Motor neuron (in vitro differentiated cells): ENCODE results near the gene RPTOR. TPM values are rescaled to one million over a fixed set of nuclear protein-coding genes. Genes with fewer than 3 reads are reported as not detected.

Experiments
- ATAC-seq, 8 experiments: fragments of 200-7000 bp; cut with Tn5 transposase; replicated peaks in 6 of 8; 2 replicates each; pipeline ENCODE4 v1.8.0; 2021; ENCODE audit warnings: mild to moderate bottlenecking in 8 of 8, moderate library complexity in 8 of 8
- H3K27ac ChIP-seq, 2 donors: fragments of 250-450 bp; sonication (Bioruptor Pico); 2 replicates each; pipeline ENCODE4 v1.9.0; 2021; ENCODE audit warnings: antibody characterized with exemption in 2 of 2, mild to moderate bottlenecking in 2 of 2, moderate library complexity in 1 of 2
- H3K4me1 ChIP-seq, 2 donors: fragments of 250-450 bp; sonication (Bioruptor Pico); replicated peaks in 1 of 2; 2 replicates each; pipeline ENCODE4 v1.6.1; 2021; ENCODE audit warnings: antibody characterized with exemption in 2 of 2, mild to moderate bottlenecking in 2 of 2, moderate library complexity in 1 of 2
- H3K4me3 ChIP-seq, 5 donors: fragments of 250-450 bp; sonication (Bioruptor Pico); 2 replicates each; pipeline ENCODE4 v1.9.0; 2021; ENCODE audit warnings: antibody characterized with exemption in 5 of 5, mild to moderate bottlenecking in 5 of 5, moderate library complexity in 4 of 5
- WGBS, 10 experiments: fragments of 450-650 bp; shearing (Covaris generic); methylation state at CpG; one replicate each; pipeline ENCODE4 v1.0.0; 2022; 5-methylcytosine and 5-hydroxymethylcytosine counted together
- in situ Hi-C, 9 experiments: fragments of 400-800 bp; cut with MboI; loops; one replicate each; pipeline ENCODE4 v1.15.0; 2021; ENCODE audit warnings: low sequenced_read_pairs in 9 of 9, low pct_unique_long_range_greater_than_20kb in 2 of 9; ENCODE audit not compliant: unreplicated experiment in 9 of 9
- total RNA-seq, 8 experiments: library from RNA; unstranded; fragments of 300-600 nt; gene quantifications; 2 replicates each; pipeline versions ENCODE4 v1.2.3 to v1.2.4, GENCODE V29; 2022

The RPTOR gene
- total RNA-seq, 8 experiments from 2014 or later = 15.6 to 53.3 (median 19.2) TPM

DNA sequence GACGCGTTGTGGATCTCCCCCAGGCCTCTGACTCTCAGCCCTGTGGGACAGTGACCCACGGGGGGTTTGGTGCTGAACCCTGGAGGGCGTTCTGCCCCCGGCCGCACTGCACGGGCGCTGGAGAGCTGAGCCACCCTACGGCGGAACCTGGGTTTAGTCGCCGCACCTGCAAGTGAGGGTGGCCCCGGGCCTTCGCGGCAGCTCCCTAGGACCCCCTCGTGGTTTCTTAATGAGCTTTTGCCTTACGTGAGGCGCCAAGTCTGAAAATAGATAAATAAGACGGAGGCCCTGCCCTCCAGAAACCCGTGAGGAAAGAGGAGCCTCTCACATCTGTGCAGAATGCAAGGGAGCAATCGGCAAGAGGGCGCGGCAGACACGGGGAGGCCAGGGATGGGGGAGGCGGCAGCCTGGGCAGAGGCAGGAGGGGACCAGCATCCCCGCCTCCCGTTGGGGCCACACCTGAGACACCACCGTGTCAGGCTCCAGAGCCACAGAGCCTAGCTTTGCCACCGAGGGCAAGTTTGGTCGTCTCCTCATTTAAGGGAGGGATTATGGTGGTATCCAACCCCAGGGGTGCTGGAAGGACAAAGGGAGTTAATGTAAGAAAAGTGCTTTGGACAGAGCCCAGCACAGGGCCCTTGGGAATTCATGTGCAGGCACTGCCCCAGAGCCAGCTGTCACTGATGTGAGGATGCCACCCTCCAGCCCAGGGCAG, 293.8 kb downstream of the RPTOR start:
- no peak for ATAC-seq
- Histone ChIP-seq H3K4me1 (peaks cover 15 to 27% of the 10 kb centered on the region in 2 donors), H3K4me3 (no peak overlapping the region), H3K27ac (no peak overlapping the region)
- 20 to 95% (median 91%) methylated on average over 1 to 16 of the region's 30 CpGs; no CpG with 5 or more reads in 5 of the 10 experiments for WGBS, 10 experiments
- in situ Hi-C loops = no loop called here

DNA sequence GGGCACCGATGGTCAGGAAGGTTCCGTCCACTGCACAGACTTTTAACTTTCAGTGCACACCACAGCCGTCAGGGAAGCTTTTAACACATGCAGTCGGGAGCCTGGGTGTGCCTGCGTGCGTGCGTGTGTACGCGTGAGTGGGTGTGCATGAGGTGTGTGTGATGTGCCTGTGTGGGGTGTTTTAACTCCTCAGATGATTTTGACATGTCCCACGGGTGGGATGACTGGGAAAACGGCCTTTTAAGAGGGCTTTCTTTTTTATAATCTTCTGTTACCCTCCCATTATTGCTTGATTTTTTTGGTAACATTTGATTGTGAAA, 294.3 kb downstream of the RPTOR start:
- no peak overlapping the region for H3K27ac ChIP-seq
- in situ Hi-C loops = no loop called here
- WGBS, 10 experiments = 90 to 100% (median 97%) methylated on average over 2 to 9 of the region's 11 CpGs; no CpG with 5 or more reads in 4 of the 10 experiments
- ATAC-seq = no peak
- no peak overlapping the region for H3K4me3 ChIP-seq
- H3K4me1 ChIP-seq = peaks cover 10 to 22% of the 10 kb centered on the region in 2 donors

DNA sequence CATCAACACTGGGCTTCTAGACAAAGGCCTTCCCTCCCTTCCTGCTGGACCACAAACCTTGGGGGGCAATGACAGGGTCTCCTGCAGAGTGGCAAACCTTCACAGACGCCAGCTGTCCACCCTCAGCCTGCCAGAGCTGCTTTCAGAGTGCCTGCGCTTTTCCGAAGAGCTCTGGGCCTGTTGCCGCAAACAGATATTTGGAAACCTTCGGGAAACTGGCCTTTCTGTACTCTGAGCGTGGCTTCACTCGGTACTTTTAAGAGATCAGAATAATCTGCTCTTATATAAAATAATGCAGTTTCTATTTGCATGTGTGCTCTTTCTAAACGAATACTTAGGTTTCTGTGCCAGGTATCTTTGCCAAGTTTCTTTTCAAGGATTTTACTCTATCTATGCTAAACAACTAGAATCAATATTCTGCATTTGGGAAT, 294.9 kb downstream of the RPTOR start:
- in situ Hi-C loops = no loop called here
- 20 to 99% (median 89%) methylated on average over 1 to 8 of the region's 8 CpGs; no CpG with 5 or more reads in 2 of the 10 experiments for WGBS, 10 experiments
- Histone ChIP-seq H3K27ac (no peak overlapping the region), H3K4me3 (no peak overlapping the region), H3K4me1 (peaks cover 5 to 17% of the 10 kb centered on the region in 2 donors)
- no peak for ATAC-seq

DNA sequence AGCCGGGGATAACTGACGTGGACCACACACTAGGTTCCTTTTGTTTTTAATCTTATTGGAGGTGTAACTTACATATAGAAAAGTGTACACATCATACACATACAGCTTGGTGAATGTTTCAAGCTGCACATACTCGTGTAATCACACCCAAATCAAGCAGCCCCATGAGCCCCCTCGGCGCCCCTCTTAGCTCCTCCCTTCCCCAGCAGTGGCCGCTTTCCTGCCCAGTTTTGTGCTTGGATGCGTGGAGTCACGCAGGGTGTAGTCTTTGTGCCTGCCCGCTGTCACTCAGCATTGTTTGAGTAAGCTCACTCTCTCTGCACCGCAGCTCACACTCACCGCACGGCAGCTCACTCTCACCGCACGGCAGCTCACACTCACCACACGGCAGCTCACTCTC, 295.3 kb downstream of the RPTOR start:
- no peak overlapping the region for H3K4me3 ChIP-seq
- WGBS, 10 experiments = 58 to 100% (median 84%) methylated on average over 1 to 7 of the region's 15 CpGs; no CpG with 5 or more reads in 3 of the 10 experiments
- H3K27ac ChIP-seq = no peak overlapping the region
- in situ Hi-C loops = no loop called here
- H3K4me1 ChIP-seq = peaks cover 10 to 15% of the 10 kb centered on the region in 2 donors
- no peak for ATAC-seq

DNA sequence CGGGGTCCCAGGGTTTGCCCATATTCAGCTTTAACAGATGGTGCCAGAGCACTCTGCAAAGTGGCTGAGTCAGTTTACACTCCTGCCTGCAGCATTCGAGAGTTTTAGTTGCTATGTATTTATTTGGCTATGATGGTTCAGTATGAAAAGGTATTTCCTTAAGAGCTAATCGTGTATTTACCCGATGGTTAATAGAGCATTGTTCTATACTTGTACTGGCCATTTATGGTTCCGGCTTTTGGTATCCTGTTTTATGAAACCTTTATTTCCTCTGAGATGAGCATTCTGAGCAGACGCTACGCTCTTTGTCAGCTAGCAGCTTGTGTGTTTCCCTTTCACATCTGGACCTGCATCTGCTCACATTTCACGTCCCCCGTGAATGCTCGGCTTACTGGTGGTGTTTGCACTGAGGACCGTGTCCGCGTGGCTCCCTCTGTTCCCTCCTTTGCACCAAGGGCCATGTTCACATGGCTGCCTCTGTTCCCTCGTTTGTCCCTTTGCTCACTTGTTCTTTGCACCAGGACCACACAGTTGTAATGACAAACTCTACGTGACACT, 297.9 kb downstream of the RPTOR start:
- Histone ChIP-seq H3K4me3 (no peak overlapping the region), H3K4me1 (peaks cover 14 to 15% of the 10 kb centered on the region in 2 donors), H3K27ac (no peak overlapping the region)
- in situ Hi-C loops = no loop called here
- 67 to 100% (median 91%) methylated on average over 2 to 15 of the region's 15 CpGs; no CpG with 5 or more reads in 1 of the 10 experiments for WGBS, 10 experiments
- no peak for ATAC-seq

DNA sequence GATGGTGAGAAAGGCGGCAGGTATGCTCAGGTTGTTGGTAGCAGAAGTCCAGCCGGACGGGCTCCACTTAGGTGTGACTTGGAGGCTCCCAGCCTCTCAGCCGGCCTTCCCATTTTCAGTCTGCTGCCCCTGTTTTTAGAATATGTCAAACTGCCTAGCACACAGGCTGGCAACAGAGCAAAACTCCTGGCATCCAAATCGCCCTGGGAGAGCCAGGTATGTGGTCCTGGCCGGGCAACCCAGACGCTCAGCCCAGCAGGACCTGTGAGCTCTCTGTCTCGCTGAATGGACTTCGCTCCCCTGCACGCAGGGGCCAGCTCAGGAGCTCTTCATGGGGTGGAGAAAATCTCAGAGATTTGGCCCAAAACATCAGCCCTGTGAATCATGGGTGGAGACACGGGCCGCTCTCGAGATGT, 299.1 kb downstream of the RPTOR start:
- WGBS, 10 experiments = 81 to 100% (median 87%) methylated on average over 2 to 6 of the region's 13 CpGs; no CpG with 5 or more reads in 3 of the 10 experiments
- no peak overlapping the region for H3K4me3 ChIP-seq
- H3K27ac ChIP-seq = no peak overlapping the region
- no peak for ATAC-seq
- in situ Hi-C loops = no loop called here
- peaks cover 13 to 14% of the 10 kb centered on the region in 2 donors for H3K4me1 ChIP-seq

DNA sequence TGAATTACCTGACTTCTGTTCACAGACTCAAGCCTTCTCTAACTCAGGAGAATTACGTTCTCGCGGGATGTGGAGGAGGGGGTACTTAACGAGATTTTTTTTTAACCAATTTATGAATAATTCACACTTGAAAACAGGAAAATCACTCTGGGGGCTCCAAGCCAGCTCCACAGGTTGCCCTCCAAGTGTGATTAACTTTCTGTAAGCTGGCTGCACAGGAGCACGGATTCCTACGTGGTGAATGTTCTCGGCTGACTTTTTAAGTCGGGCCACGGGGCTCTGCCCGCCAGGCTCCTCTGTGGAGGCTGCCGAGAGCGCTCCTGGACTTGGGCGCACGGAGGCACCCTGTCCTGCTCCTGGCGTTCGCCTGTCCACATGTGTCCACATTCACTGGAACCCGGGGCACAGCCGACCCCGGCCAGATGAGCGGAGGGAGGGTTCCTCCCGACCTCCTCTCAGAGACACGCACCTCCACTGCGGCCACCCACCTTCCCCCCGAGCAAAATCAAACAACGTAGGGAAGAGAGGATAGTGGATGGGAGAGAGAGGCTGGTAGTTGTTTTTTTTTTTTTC, 299.9 kb downstream of the RPTOR start:
- no peak overlapping the region for H3K4me3 ChIP-seq
- WGBS, 10 experiments = 72 to 100% (median 94%) methylated on average over 1 to 9 of the region's 25 CpGs; no CpG with 5 or more reads in 2 of the 10 experiments
- peaks cover 13 to 14% of the 10 kb centered on the region in 2 donors for H3K4me1 ChIP-seq
- H3K27ac ChIP-seq = peak overlapping the region in 1 of 2 donors; percentile 72
- in situ Hi-C loops = no loop called here
- peak in 1 of 8 experiments; percentile 1 for ATAC-seq

DNA sequence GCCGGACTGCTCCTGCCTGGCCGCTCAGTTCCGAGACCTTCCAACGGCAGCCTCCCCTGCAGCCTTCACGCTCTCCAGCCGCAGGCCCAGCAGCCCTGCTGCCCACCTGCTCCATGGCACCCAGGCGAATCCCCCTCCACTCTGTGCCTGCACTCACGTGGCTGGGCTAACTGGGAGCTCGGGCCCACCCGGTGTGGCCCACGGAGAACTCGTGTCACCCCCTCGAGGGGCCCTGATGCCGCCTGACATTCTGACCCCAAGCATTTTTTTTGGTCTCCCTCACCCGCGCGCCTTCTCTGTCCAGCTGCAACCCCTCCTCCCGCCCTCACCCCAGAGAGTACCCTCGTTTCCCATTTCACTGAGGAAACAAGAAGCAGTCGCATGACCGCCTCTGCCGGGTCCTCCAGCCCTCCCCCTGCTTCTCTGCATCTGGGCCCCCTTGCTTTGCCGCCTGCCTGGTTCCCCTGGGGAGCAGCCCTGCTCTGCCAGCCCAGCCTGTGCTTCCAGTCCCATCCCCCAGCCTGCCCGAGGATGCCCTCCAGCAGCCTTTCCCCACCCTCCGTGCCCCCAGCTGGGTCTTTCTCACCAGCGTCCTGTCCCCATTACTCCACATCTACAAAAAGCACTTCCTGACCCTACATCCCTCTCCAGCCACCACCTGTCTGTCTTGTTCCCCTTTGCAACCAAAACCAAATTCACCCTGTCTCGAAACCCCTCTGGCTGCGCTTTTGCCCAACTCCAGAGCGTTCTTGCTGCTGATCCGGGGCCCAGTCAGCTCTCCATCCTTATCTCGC, 300.6 kb downstream of the RPTOR start:
- no peak overlapping the region for H3K4me3 ChIP-seq
- peak in 4 of 8 experiments; percentile 52 to 93 (median 91) for ATAC-seq
- in situ Hi-C loops = no loop called here
- peaks cover 13 to 14% of the 10 kb centered on the region in 2 donors for H3K4me1 ChIP-seq
- 33 to 100% (median 80%) methylated on average over 1 to 5 of the region's 31 CpGs; no CpG with 5 or more reads in 6 of the 10 experiments for WGBS, 10 experiments
- peak overlapping the region; percentile 19 to 72 for H3K27ac ChIP-seq

DNA sequence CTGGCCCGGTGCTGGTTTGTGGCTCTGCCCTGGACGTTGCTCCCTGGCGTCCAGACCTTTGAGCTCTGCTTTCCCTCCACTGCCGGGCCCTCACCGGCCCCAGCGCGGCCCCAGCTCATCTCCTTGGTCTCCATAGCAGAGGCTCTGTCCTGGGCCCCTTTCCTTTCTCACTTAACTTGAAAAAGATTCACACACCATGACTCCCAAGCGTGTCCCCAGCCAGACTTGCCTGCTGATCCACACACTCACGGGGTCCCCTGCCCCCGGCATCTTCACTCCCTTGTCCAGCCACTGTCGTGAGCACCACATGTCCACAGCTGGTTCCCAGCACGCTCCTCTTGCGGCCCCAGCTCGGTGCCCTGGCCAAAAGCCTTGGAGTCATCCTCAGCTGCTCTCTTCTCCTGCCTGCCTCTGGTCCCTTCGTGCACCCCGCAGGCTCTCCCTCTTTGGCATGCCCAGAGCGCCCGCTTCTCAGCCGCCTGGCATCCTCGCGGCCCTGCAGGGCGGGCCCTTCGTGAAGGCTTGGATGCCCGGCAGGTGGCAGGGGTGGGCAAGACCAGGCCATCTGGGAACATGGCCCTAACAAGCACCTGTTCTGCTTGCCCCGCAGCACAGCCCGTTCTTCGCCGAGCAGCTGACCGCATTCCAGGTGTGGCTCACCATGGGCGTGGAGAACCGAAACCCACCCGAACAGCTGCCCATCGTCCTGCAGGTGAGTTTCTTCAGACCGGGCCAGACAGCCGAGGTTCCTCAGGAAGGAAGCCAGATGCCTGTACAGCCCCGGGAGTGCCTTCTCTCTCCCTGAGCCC, 301.4 kb downstream of the RPTOR start:
- ATAC-seq = no peak

DNA sequence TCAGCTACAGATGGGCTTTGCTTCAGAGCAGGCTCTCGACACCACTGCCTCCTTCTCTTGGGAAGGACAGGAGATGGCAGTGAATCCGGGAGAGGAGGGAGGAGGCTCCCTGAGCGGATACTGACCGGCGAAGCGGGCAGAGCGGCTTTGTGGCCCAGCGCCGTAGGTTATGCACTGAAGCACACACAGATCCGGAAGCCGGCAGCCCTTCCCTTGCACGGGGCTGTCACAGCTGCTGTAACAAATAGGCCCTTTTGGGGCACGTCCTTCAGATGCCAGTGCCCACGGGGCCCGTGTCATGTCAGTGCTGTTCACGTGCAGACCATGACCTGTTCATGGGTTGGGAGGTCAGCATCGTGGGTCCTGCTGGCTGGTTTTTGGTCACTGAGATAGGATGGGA, 302.3 kb downstream of the RPTOR start:
- ATAC-seq = no peak
- 80 to 100% (median 92%) methylated on average over 1 to 10 of the region's 17 CpGs; no CpG with 5 or more reads in 5 of the 10 experiments for WGBS, 10 experiments
- in situ Hi-C loops = no loop called here

More for the DNA sequence above, 301.4 kb downstream of the RPTOR start:
- Histone ChIP-seq H3K4me3 (no peak overlapping the region), H3K27ac (peak overlapping the region in 1 of 2 donors; percentile 33), H3K4me1 (peaks cover 16 to 17% of the 10 kb centered on the region in 2 donors)
- 85 to 100% (median 90%) methylated on average over 1 to 9 of the region's 36 CpGs; no CpG with 5 or more reads in 7 of the 10 experiments for WGBS, 10 experiments
- in situ Hi-C loops = no loop called here

DNA sequence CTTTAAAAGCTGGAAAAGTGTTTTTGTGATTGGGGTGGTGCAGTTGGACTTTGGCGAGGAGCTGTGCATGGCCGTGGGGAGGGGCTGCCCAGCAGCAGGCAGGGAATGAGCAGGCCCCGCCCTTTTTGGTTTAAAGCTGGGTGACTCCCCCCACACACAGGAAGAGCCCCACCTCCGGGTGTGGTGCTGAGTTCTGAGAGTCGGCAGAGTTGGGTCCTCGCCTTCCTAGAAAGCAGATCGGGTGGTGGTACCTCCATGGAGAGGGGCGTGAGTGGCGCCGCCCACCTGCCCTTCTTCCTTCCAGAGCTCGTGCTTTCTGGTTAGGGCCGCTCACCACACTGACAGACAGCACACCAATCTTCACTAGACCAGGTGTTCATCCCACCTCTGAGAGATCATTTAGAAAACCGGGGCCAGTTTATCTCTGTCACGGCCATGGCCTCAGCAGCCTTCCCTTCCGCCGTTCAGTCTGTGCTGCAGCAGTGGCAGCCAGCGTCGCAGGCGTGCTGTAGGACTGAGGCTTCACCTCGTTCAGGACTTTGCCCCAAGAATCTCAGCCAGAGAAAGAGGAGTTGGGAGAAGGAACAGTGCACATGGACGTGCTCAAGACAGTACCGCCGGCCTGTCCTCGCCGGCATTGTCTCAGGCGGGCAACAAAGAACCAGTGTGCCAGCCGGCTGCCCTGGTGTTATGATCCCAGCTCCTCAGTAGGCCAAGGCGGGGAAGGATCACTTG, 303.0 kb downstream of the RPTOR start:
- WGBS, 10 experiments = 67 to 100% (median 88%) methylated on average over 1 to 13 of the region's 28 CpGs; no CpG with 5 or more reads in 2 of the 10 experiments
- Histone ChIP-seq H3K4me3 (no peak overlapping the region), H3K27ac (no peak overlapping the region), H3K4me1 (peaks cover 24 to 26% of the 10 kb centered on the region in 2 donors)
- in situ Hi-C loops = no loop called here
- peak in 3 of 8 experiments; percentile 72 to 99 (median 94) for ATAC-seq

More for the DNA sequence above, 302.3 kb downstream of the RPTOR start:
- Histone ChIP-seq H3K4me3 (no peak overlapping the region), H3K27ac (no peak overlapping the region), H3K4me1 (peaks cover 24 to 26% of the 10 kb centered on the region in 2 donors)
